ENCODE measurements around the gene SLC25A45.

GRCh38 chr11:65399249-65399648, 16.8 kb upstream of the SLC25A45 start:
- no peak for TF ChIP-seq CTCF (IDR thresholded peaks at IDR 0.05)
- no peak for TF ChIP-seq POLR2A (IDR thresholded peaks at IDR 0.05)

Measured in uterus (tissue), 2 donors.